GM20000 (cell line): Measurements from ENCODE around the gene SLAMF6.

Experiments
- DNase-seq: peaks from one replicate; pipeline ENCODE4 v3.0.0; 2012; ENCODE audit warnings: low spot score
- CTCF ChIP-seq: IDR thresholded peaks from 2 replicates; pipeline ENCODE4 v1.5.1; 2012; ENCODE audit warnings: mild to moderate bottlenecking, control low read depth; ENCODE audit errors: extremely low read depth, missing control alignments

The SLAMF6 gene

GRCh38 chr1:160437432-160438316 is 85.4 kb downstream of the SLAMF6 start:
- DNase-seq: no peak
- TF ChIP-seq CTCF: no peak

GRCh38 chr1:160436966-160437365 is 86.1 kb downstream of the SLAMF6 start:
- no peak for DNase-seq
- no peak for TF ChIP-seq CTCF
